HG02938 (cell line): ENCODE measurements around the gene CCDC87.
"Not testable (repeated sequence)": the region's sequence is repeated elsewhere in the genome, so short reads cannot be mapped to it uniquely, and the experiment has no call there.

Experiments used
- ATAC-seq: cut with Tn5 transposase; IDR thresholded peaks from one replicate; pipeline ENCODE4 v1.9.1; 2021; ENCODE audit warnings: mild to moderate bottlenecking, moderate library complexity; ENCODE audit not compliant: unreplicated experiment

CCDC87 gene

GRCh38 chr11:66557733-66558326 is 35.0 kb downstream of the CCDC87 start:
- ATAC-seq = no peak

DNA sequence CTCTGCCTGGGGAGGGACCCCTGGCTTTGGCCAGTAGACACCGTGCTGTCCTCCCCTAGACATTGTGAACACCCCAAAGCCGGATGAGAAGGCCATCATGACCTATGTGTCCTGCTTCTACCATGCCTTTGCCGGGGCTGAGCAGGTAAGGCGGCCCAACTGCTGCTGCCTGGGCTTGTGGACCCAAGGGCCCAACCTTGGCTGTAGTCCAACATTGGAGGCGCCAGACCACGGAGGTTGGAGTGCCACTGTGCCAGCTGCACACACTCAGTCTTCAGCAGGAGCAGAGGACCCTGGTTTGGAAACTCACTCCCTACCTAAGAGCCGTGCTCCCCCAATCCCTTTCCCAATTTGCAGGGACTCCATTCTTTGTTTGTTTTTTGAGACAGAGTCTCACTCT is 36.8 kb downstream of the CCDC87 start:
- ATAC-seq = no peak

DNA sequence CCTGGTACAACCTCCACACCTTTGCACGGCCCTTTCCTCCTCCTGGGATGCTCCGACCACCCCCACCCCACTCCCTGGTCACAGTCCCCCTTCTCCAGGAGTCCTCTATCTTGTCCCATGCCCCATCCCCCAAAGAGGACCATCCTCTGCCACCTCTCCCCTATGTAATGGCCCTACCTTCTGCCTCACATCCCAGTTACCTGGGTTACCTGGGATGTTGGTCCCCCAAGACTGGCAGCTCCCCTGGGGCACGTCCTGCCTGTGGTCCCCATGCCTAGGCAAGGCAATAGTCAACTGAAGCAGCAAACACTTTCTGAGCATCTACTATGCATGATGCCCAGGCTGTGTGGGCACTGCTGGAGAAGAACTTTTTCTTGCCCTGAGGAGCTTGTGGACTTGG is 37.4 kb downstream of the CCDC87 start:
- ATAC-seq = no peak

DNA sequence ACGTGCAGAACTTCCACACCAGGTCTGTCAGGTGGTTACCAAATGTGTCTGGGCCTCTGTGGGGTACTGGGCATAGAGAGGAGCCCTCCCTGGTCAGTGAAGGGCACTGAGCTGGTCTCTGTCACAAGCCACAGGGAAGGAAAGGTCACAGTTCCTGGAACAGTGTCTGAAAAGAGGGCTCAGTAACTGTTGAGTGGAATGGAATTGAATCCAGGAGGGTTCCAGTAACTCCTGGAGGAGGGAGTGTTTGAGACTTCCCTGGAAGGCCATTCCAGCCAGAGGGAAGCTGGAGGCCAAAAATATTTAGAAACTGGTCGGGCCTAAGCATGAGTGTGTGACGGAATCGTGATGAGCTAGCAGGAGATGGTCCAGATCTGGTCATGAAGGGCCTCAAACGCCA is 38.3 kb downstream of the CCDC87 start:
- ATAC-seq = no peak

DNA sequence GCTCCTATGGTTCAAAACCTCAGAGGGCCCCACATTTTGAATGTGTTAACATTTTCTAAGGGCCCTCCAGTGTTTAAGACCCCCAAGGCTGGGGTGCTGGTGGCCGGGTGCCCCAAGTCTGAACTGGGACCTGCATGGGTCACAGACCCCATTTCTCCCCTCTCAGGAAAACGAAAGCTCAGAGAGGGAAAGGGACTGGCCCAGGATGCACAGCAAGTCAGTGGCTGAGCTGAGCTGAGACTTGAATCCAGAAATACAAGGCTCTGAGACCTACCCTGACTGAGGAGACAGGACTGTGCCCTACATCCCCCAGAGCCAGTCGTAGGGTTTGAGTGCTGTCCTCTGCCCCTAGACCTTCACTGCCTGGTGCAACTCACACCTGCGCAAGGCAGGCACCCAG is 42.0 kb downstream of the CCDC87 start:
- no peak for ATAC-seq

GRCh38 chr11:66549696-66550095 is 43.2 kb downstream of the CCDC87 start:
- ATAC-seq = no peak

DNA sequence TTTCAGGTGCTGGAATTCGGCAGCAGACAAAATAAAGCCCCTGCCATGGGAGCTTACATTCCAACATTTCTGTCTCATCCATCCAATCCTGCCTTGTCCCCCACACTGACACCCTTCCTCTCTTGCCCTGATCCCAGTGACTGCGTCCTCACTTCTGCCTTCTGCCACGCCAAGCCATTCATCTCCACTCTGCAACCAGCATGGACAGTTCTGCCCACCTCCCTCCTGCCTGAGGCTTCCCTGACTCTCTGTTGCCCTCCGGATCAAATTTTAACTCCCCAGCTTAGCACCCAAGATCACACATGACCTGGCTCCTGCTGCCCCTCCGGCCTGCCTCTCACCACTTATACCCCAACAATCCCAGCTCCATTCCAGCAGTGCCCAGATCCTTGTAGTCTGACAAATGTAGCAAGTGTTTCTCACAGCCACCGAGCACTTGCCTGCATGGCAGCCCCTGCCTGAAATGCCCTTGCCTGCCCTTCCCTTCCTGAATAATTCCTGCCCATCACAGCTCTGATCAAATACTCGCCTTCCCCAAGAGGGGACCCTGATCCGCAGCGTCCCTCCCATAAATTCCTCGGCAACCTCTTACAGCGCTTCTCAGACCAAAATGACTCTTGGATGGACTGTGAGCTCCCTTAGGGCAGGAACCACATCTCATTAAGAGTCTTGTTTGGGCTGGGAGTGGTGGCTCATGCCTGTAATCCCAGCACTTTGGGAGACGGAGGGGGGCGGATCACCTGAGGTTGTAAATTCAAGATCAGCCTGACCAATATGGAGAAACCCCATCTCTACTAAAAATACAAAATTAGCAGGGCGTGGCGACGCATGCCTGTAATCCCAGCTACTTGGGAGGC is 43.9 kb downstream of the CCDC87 start:
- no peak for ATAC-seq

GRCh38 chr11:66548041-66548440 is 44.8 kb downstream of the CCDC87 start:
- no peak for ATAC-seq

- ATAC-seq = no peak
Measured at GRCh38 chr11:66547662-66548009, 45.2 kb downstream of the CCDC87 start.

DNA sequence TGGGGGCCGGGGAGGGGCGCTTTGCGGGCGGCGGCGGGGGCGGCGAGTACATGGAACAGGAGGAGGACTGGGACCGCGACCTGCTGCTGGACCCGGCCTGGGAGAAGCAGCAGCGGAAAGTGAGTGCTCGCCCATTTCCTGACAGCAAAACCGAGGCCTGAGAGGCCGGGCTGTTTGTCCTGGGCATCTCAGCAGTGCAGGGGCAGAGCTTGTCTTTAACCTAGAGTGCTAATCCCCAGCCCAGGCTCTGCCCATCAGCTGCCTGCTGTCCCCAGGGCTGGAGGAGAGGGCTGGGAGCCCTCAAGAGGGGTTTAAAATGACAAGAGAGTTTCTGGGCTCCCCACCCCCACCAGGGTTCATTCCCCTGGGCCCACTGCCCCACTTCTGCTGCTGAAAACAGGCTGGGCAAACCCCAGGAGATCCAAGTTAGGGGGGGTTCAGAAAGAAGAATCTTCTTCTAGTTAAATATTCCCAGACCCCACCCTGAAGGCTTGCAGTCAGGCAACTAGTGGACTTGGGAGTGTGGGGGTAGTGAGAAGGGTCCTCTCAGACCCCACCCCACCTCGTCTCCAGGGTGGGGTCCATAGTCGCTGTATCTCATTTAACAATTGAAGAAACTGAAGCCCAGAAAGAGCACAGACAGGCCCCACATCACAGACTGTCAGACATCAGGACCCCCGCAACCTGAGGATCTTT is 45.7 kb downstream of the CCDC87 start:
- ATAC-seq = no peak

DNA sequence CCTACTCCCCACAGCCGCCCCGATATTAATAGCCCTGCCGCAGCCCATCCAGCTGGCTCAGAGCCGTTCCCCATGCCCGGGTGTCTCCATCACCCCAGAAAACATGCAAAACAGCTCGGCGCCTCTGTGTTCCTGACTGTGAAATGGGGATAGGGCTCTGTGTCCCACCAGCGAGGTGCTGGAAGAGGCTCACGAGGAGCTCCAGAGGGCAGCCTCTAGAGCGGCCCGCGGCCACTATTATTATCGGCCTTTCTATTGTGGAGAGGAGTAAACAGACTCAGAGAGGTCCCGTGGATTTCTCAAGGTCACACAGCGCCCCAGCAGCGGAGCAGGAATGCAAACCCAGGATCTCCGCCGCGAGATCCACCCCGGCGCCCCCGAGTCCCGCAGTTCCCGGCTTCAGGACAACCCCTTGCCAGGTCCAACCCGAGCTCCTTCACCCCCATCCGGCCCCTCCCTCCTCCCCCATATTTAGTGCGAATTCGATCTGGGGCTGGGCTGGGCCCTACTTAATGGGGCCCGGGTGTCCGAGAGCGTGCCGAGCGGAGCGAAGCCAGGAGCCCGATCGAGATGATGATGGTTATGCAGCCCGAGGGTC is 46.4 kb downstream of the CCDC87 start, which contains the start of gene ACTN3:
Gene ACTN3, plus strand, starts transcription at position 536 of the 598 bp plus-strand sequence. Its CDS starts 35 bp downstream, at position 571.
- peak; percentile 9 for ATAC-seq

- peak; percentile 84 for ATAC-seq
Measured at GRCh38 chr11:66545701-66546367, 47.0 kb downstream of the CCDC87 start, which contains the start of gene ZDHHC24. Gene ZDHHC24, minus strand, starts transcription at chr11:66546048. Its CDS starts 45 bp downstream, at chr11:66546003.

DNA sequence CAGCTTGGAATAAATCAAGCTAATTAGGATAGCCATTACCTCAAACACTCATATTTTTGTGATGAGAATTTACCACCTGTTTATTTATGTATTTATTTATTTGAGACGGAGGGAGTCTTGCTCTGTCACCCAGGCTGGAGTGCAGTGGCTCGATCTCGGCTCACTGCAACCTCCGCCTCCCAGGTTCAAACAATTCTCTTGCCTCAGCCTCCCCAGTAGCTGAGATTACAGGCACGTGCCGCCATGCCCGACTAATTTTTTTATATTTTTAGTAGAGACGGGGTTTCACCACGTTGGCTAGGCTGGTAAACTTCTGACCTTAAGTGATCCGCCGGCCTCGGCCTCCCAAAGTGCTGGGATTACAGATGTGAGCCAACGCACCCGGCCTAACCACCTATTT is 47.9 kb downstream of the CCDC87 start:
- not testable (repeated sequence) for ATAC-seq

- no peak for ATAC-seq
Measured at GRCh38 chr11:66543263-66544107, 49.4 kb downstream of the CCDC87 start.

DNA sequence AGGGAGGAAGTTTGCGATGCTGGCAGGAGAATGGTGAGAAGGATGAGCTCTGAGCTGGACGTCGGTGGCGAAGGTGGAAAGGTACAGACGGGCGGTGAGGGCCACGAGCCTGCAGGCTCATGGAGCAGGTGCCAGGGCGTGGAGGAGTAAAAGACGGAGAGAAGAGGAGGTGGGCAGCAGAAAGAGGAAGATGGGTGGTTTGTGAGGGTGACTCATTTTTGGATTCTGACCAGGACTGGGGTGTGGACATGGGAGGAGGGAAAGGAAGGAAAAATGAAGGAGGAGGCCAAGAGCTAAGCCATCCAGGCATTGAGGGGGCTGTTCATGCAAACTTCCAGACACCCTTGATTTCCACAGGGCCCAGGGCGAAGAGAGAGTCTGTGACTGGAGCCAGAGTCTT is 50.5 kb downstream of the CCDC87 start:
- ATAC-seq = no peak

DNA sequence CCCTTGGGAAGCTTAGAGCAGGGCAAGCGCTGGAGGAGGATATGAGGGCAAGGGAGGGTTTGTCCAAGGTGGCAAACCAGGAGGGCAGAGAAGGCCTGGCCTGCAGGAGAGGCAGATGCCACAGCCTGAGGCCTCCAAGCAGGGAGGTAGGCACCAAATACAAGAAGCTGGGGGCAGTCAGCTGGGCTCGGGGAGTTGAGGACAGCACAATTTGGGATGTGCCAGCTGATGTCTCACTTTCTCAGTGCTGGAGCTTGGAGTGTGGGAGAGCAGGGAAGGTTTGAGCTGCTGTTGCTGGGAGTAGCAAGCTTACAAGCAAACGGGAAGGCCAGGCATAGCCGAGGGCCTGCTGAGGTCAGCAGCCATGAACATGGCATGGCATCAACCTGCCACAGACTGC is 51.0 kb downstream of the CCDC87 start:
- ATAC-seq = no peak

- not testable (repeated sequence) for ATAC-seq
Measured at GRCh38 chr11:66540598-66540997, 52.3 kb downstream of the CCDC87 start.
